ENCODE data around the gene TXNRD2.
"Not testable (repeated sequence)": the region's sequence is repeated elsewhere in the genome, so short reads cannot be mapped to it uniquely, and the experiment has no call there.

TXNRD2 gene

GRCh38 chr22:19890502-19891316, 50.9 kb downstream of the TXNRD2 start:
- peak; percentile 79 for FAIRE-seq

GRCh38 chr22:19889951-19890350, 51.7 kb downstream of the TXNRD2 start:
- DNase-seq (ENCODE audit: low spot score) (no peak), FAIRE-seq (no peak)

More at GRCh38 chr22:19890502-19891316, 50.9 kb downstream of the TXNRD2 start:
- DNase-seq (ENCODE audit: low spot score), result no peak

GRCh38 chr22:19888131-19888746, 53.4 kb downstream of the TXNRD2 start:
- FAIRE-seq, result peak; percentile 13
- no peak for DNase-seq (ENCODE audit: low spot score)

GRCh38 chr22:19887256-19887985, 54.2 kb downstream of the TXNRD2 start:
- FAIRE-seq (peak; percentile 96), DNase-seq (ENCODE audit: low spot score) (no peak)

- DNase-seq (ENCODE audit: low spot score), result no peak
- peak; percentile 55 for FAIRE-seq
Measured at GRCh38 chr22:19886605-19887255, 54.9 kb downstream of the TXNRD2 start.

- peak; percentile 68 for FAIRE-seq
Measured at GRCh38 chr22:19885841-19886592, 55.6 kb downstream of the TXNRD2 start.

GRCh38 chr22:19884954-19885751, 56.5 kb downstream of the TXNRD2 start:
- FAIRE-seq (peak; percentile 27), DNase-seq (ENCODE audit: low spot score) (no peak)

More at GRCh38 chr22:19885841-19886592, 55.6 kb downstream of the TXNRD2 start:
- no peak for DNase-seq (ENCODE audit: low spot score)

GRCh38 chr22:19884161-19884953, 57.3 kb downstream of the TXNRD2 start:
- DNase-seq (ENCODE audit: low spot score), result no peak
- peak; percentile 65 for FAIRE-seq

GRCh38 chr22:19883446-19883845, 58.2 kb downstream of the TXNRD2 start:
- not testable (repeated sequence) for FAIRE-seq; DNase-seq (ENCODE audit: low spot score)

- FAIRE-seq (no peak), DNase-seq (ENCODE audit: low spot score) (no peak)
Measured at GRCh38 chr22:19882446-19883381, 58.9 kb downstream of the TXNRD2 start.

- DNase-seq (ENCODE audit: low spot score), result peak; percentile 99
- peak; percentile 98 for FAIRE-seq
Measured at GRCh38 chr22:19880786-19881569, 60.6 kb downstream of the TXNRD2 start.

GRCh38 chr22:19879992-19880785, 61.4 kb downstream of the TXNRD2 start:
- no peak for FAIRE-seq

GRCh38 chr22:19879643-19879991, 62.0 kb downstream of the TXNRD2 start:
- no peak for DNase-seq (ENCODE audit: low spot score)
- no peak for FAIRE-seq

More at GRCh38 chr22:19879992-19880785, 61.4 kb downstream of the TXNRD2 start:
- DNase-seq (ENCODE audit: low spot score), result no peak

GRCh38 chr22:19879246-19879570, 62.4 kb downstream of the TXNRD2 start:
- FAIRE-seq, result no peak
- no peak for DNase-seq (ENCODE audit: low spot score)

GRCh38 chr22:19878461-19879245, 63.0 kb downstream of the TXNRD2 start:
- no peak for FAIRE-seq
- no peak for DNase-seq (ENCODE audit: low spot score)
